SK-N-SH (cell line): ENCODE results near the gene TXNRD1. TPM values are rescaled to one million over a fixed set of nuclear protein-coding genes. Genes with fewer than 3 reads are reported as not detected.

Experiments used
- CTCF ChIA-PET: fragments of 300-600, 350-600 bp; formaldehyde crosslinking; extraction: SDS; loops from one replicate; lab custom pipeline; 2021; lab: Yijun Ruan, JAX
- POLR2A ChIA-PET: fragments of 350-600 bp; sonication (Branson Sonifier 250); formaldehyde crosslinking; extraction: SDS; loops from one replicate; lab custom pipeline; 2020; ENCODE audit warnings: antibody characterized with exemption, inconsistent platforms; lab: Yijun Ruan, JAX
- DNase-seq: peaks from one replicate; pipeline ENCODE4 v3.0.0; 2012
- H2AFZ ChIP-seq: fragments of 200-600 bp; sonication (generic); 2 replicates; pipeline ENCODE4 v1.8.1; 2016; ENCODE audit warnings: antibody characterized with exemption, mild to moderate bottlenecking, low read depth
- H3F3A ChIP-seq: fragments of 200-600 bp; sonication (generic); replicated peaks from 2 replicates; pipeline ENCODE3; 2016; ENCODE audit warnings: antibody characterized with exemption, mild to moderate bottlenecking; ENCODE audit not compliant: insufficient read depth
- H3K27ac ChIP-seq, 2 experiments: fragments of 200-500 bp in 1 of 2; fragments of 200-600 bp in 1 of 2; sonication (Bioruptor generic) in 1 of 2; sonication (generic), shearing (Covaris generic) in 1 of 2; 2 replicates each; pipeline versions ENCODE4 v1.5.1 to v1.6.1; 2014 to 2016; ENCODE audit warnings: low read depth in 2 of 2, inconsistent platforms in 1 of 2, low read length in 1 of 2, mild to moderate bottlenecking in 1 of 2, mixed read lengths in 1 of 2
- H3K27me3 ChIP-seq: fragments of 200-600 bp; sonication (generic), shearing (Covaris generic); 2 replicates; pipeline ENCODE4 v1.6.1; 2016; ENCODE audit warnings: mixed run types; ENCODE audit not compliant: insufficient read depth
- H3K36me3 ChIP-seq, 2 experiments: fragments of 200-500 bp in 1 of 2; fragments of 200-600 bp in 1 of 2; sonication (Bioruptor generic) in 1 of 2; sonication (generic) in 1 of 2; replicated peaks in 1 of 2; 2 replicates each; pipeline versions ENCODE3 to v1.5.1; 2014 to 2016; ENCODE audit warnings: low read length in 1 of 2, mild to moderate bottlenecking in 1 of 2; ENCODE audit not compliant: insufficient read depth in 2 of 2, control insufficient read depth in 1 of 2
- H3K4me1 ChIP-seq, 2 experiments: fragments of 200-500 bp in 1 of 2; fragments of 200-600 bp in 1 of 2; sonication (Bioruptor generic) in 1 of 2; sonication (generic), shearing (Covaris generic) in 1 of 2; 2 replicates each; pipeline versions ENCODE4 v1.5.1 to v1.6.1; 2014 to 2016; ENCODE audit warnings: low read depth in 1 of 2, low read length in 1 of 2, mixed run types in 1 of 2; ENCODE audit not compliant: insufficient read depth in 2 of 2, control insufficient read depth in 1 of 2
- H3K4me2 ChIP-seq: fragments of 200-600 bp; sonication (generic), shearing (Covaris generic); 2 replicates; pipeline ENCODE4 v1.6.1; 2017; ENCODE audit warnings: mixed run types
- H3K4me3 ChIP-seq, 2 experiments: fragments of 200-500 bp in 1 of 2; fragments of 200-600 bp in 1 of 2; sonication (Bioruptor generic) in 1 of 2; sonication (generic), shearing (Covaris generic) in 1 of 2; 2 replicates each; pipeline versions ENCODE4 v1.5.1 to v1.8.1; 2014 to 2016; ENCODE audit warnings: low read depth in 2 of 2, inconsistent platforms in 1 of 2, low read length in 1 of 2, mild to moderate bottlenecking in 1 of 2, mixed read lengths in 1 of 2, moderate library complexity in 1 of 2
- H3K79me2 ChIP-seq: fragments of 200-600 bp; sonication (generic); 2 replicates; pipeline ENCODE4 v1.8.1; 2017; ENCODE audit warnings: mild to moderate bottlenecking; ENCODE audit not compliant: insufficient read depth
- H3K9ac ChIP-seq: fragments of 200-600 bp; sonication (generic); 2 replicates; pipeline ENCODE4 v1.6.1; 2017; ENCODE audit warnings: mixed run types
- H3K9me2 ChIP-seq: fragments of 200-600 bp; sonication (generic); 2 replicates; pipeline ENCODE4 v1.6.1; 2017; ENCODE audit warnings: mixed run types
- H3K9me3 ChIP-seq: fragments of 200-600 bp; sonication (generic); 2 replicates; pipeline ENCODE4 v1.6.1; 2017; ENCODE audit warnings: mixed run types, mild to moderate bottlenecking, moderate library complexity
- H4K20me1 ChIP-seq: fragments of 200-600 bp; sonication (generic); 2 replicates; pipeline ENCODE4 v1.6.1; 2017; ENCODE audit warnings: mild to moderate bottlenecking, mixed run types; ENCODE audit not compliant: insufficient read depth
- CHD2 ChIP-seq: fragments of 150-350 bp; IDR thresholded peaks from 2 replicates; pipeline ENCODE4 v1.6.1; 2018; ENCODE audit warnings: low read length; ENCODE audit not compliant: partially characterized antibody
- CTCF ChIP-seq: fragments of 200-600 bp; sonication (generic); IDR thresholded peaks from 2 replicates; pipeline ENCODE4 v1.6.1; 2017; ENCODE audit warnings: antibody characterized with exemption, mild to moderate bottlenecking, moderate library complexity
- ELF1 ChIP-seq: IDR thresholded peaks from 2 replicates; pipeline ENCODE4 v1.4.0; 2012
- GATA2 ChIP-seq: sonication (generic); formaldehyde crosslinking; IDR thresholded peaks from 2 replicates; pipeline ENCODE4 v1.5.0; 2020; ENCODE audit warnings: mild to moderate bottlenecking, missing genetic modification reagents
- MEF2A ChIP-seq: IDR thresholded peaks from 2 replicates; pipeline ENCODE4 v1.4.0; 2012; ENCODE audit warnings: low read depth, borderline replicate concordance
- MXI1 ChIP-seq: IDR thresholded peaks from 2 replicates; pipeline ENCODE4 v1.6.1; 2012; ENCODE audit warnings: mild to moderate bottlenecking, low read depth, low read length, improper control_type of control experiment
- NFIC ChIP-seq: IDR thresholded peaks from 2 replicates; pipeline ENCODE4 v1.4.0; 2012; ENCODE audit warnings: borderline replicate concordance
- NRF1 ChIP-seq: IDR thresholded peaks from 2 replicates; pipeline ENCODE4 v1.6.1; 2012; ENCODE audit warnings: low read depth, mild to moderate bottlenecking, low read length
- RFX5 ChIP-seq: IDR thresholded peaks from 2 replicates; pipeline ENCODE4 v1.6.1; 2012; ENCODE audit warnings: mild to moderate bottlenecking, improper control_type of control experiment, low read length
- SIN3A ChIP-seq: IDR thresholded peaks from 2 replicates; pipeline ENCODE4 v1.6.1; 2012; ENCODE audit warnings: low read depth, mild to moderate bottlenecking, low read length, moderate library complexity, borderline replicate concordance
- TEAD4 ChIP-seq: IDR thresholded peaks from 2 replicates; pipeline ENCODE4 v1.4.0; 2012; ENCODE audit warnings: mild to moderate bottlenecking, borderline replicate concordance; ENCODE audit not compliant: insufficient read depth
- ZBTB33 ChIP-seq: IDR thresholded peaks from 2 replicates; pipeline ENCODE4 v1.4.0; 2012; ENCODE audit warnings: low read depth, borderline replicate concordance
- WGBS: methylation state at CpG from one replicate; pipeline ENCODE4 v1.1.6; 2017; ENCODE audit warnings: low lambda C conversion rate; 5-methylcytosine and 5-hydroxymethylcytosine counted together
- polyA plus RNA-seq, 3 experiments: library from polyadenylated mRNA; depleted of rRNA; stranded (reverse); fragments of >200 nt; gene quantifications; 2 replicates each; pipeline ENCODE4 v1.2.3, GENCODE V29; 2012

Gene TXNRD1
- polyA plus RNA-seq, 1 of the 3 experiments (the other 2 are of a cell fraction): 143 TPM

GRCh38 chr12:104334581-104334980 lies 119.0 kb downstream of the TXNRD1 start:
- Histone ChIP-seq H3K9me3 (no peaks in the 10 kb centered on the region), H3K4me1 (no peaks in the 10 kb centered on the region), H3K27me3 (no peaks in the 10 kb centered on the region), H3K9me2 (no peaks in the 10 kb centered on the region), H2AFZ (no peak overlapping the region), H3K4me3 (no peak overlapping the region), H3K9ac (no peak overlapping the region), H3K79me2 (peaks cover 7% of the 10 kb centered on the region; the same call in 1 of the 2 replicates), H3F3A (peaks cover 9% of the 10 kb centered on the region), H4K20me1 (no peaks in the 10 kb centered on the region), H3K27ac (no peak overlapping the region), H3K4me2 (no peak overlapping the region), H3K36me3 (peaks cover 72 to 73% of the 10 kb centered on the region in 2 experiments)
- 82% methylated on average over 8 of the region's 8 CpGs for WGBS
- no peak for DNase-seq
- POLR2A ChIA-PET: interaction anchor here (0.6 kb wide), 1 partner anchor 10 kb away, joined by 4 read pairs; no protein-coding TSS in a partner anchor
- TF ChIP-seq GATA2 (CRISPR knock-in tag) (no peak), MXI1 (no peak), NFIC (peak; percentile 38), CTCF (no peak), TEAD4 (no peak), RFX5 (no peak), MEF2A (no peak), SIN3A (no peak), ZBTB33 (no peak)
- CTCF ChIA-PET: no interaction called here

GRCh38 chr12:104336115-104336514 lies 120.5 kb downstream of the TXNRD1 start:
- peaks cover 79 to 86% of the 10 kb centered on the region in 2 experiments for H3K36me3 ChIP-seq
- no peak for DNase-seq
- H3K9ac ChIP-seq: no peak overlapping the region
- CTCF ChIA-PET: interaction anchor here (0.5 to 1.0 kb wide), 2 partner anchors 46 to 718 kb away, joined by 3 to 4 read pairs; no protein-coding TSS in a partner anchor
- H4K20me1 ChIP-seq: no peaks in the 10 kb centered on the region
- no peak overlapping the region for H3K4me3 ChIP-seq
- no peaks in the 10 kb centered on the region for H3K9me2 ChIP-seq
- no peaks in the 10 kb centered on the region for H3K27me3 ChIP-seq
- H3K27ac ChIP-seq: no peak overlapping the region
- H3K4me2 ChIP-seq: no peak overlapping the region
- H3K79me2 ChIP-seq: peaks cover 9% of the 10 kb centered on the region; the same call in 1 of the 2 replicates
- 89% methylated on average over 2 of the region's 2 CpGs for WGBS
- no peaks in the 10 kb centered on the region for H3K9me3 ChIP-seq
- no peak overlapping the region for H2AFZ ChIP-seq
- POLR2A ChIA-PET: no interaction called here
- peaks cover 8% of the 10 kb centered on the region for H3F3A ChIP-seq
- TF ChIP-seq CHD2 (no peak), NFIC (no peak), ELF1 (no peak), NRF1 (no peak)
- H3K4me1 ChIP-seq: peaks cover 0 to 4% of the 10 kb centered on the region in 2 experiments; a peak in 1 of 4 replicates
